Inflammatory macrophage treated with lipopolysaccharide for 1 hour (primary cell): ENCODE results near the gene TMC3.

Experiments
- DNase-seq, 2 donors: peaks; one replicate each; pipeline ENCODE4 v3.0.0-alpha.2; 2020 to 2022

TMC3 gene

DNA sequence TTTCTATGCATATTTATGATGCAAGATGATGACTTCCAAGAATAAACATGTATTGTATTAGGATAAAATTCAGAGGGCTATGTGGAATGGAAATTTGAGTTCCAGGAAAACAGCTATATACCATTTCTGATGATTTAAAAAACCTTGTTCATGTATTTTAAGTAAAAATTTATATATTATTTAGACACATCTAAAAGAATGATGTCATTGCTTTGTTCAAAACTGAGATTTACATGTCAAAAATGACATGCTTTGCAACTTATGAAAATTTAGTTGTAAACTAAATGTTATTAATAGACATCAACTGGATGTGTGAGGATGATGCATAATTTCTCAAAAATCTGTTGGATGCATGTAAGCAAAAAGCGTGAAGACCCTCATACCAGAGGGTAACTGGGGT lies 52.3 kb downstream of the TMC3 start:
- no peak for DNase-seq

DNA sequence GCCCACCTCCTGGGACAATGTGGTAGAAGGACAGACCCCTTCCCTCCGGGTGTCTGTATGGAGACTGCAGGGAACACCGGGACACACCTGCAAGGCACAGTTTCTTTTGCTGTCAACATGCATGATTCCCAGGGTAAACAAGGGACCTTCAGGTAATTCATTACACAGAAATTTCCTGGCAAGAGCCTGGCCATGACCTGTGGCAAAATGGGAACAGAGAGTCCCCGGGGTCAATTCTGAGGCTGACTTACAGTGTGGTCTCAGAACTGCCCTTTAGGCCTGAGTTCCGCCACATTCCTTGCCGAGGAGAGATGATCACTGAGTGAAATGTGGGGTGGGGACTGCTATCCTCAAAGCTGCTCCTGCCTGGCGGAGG lies 56.4 kb downstream of the TMC3 start:
- no peak for DNase-seq

DNA sequence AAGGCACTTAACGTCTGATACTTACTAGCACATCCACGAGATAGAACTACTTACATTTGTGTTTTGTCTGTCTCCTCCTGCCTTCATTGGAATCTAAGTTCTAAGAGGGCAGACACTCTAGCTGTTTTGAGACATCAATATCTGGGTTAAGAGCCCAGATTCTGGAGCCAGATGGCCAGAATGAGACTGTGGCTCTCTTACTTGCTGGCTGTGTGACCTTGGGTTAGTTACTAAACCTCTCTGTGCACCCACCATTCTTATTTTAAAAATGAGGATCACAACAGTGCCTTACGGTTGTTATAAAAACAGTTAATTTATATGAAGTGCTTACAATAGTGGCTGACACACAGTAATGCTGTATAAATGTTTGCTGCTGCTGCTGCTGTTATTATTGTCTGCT lies 57.7 kb downstream of the TMC3 start:
- no peak for DNase-seq

DNA sequence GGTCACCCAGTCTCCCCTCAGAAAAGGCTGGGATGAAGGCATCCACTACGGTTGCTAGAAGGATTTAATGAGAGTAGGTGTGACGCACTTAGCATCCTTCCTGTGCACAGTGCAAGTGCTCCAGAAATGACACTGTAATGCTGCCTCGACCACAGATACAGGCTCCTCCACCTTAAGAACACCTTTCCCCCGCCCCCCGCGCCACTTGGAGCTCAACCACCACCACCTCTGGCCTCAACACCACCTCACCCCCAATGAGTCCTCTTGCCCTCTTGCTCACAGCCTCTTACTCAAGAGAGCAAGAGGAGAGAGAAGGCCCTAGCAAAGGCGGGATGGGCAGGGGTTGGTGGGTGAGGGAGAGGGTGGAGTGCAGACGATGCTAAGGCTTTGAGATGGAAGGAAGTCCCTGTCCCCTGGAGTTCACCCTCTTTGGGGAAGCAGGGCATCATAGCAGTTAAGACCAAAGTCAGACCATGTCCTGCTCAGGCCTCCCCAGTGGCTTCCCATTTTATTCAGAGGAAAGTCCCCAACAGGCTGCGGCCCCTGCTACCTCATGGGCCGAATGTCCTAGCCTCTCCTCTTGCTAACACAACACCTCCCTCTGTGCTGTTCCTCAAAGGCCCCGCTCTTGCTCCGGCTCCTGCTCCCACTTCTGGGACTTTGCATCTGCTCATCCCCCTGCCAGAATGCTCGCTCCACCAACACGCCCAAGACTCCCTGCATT lies 58.4 kb downstream of the TMC3 start:
- DNase-seq: peak; percentile 45 to 75

DNA sequence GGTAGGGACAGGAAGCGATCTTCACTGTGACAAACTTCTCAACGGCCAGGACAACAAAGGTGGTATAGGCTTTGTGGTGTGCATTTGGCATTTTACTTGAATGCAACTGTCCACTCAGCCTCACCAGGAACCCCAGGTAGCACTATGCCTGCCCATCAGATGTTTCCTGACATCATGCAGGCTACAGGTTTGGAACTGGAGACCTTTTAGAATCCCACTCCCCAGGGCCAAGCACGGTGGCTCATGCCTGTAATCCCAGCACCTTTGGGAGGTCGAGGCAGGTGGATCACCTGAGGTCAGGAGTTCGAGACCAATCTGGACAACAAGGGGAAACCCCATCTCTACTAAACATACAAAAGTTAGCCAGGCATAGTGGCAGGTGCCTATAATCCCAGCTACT lies 59.6 kb downstream of the TMC3 start:
- DNase-seq: no peak

DNA sequence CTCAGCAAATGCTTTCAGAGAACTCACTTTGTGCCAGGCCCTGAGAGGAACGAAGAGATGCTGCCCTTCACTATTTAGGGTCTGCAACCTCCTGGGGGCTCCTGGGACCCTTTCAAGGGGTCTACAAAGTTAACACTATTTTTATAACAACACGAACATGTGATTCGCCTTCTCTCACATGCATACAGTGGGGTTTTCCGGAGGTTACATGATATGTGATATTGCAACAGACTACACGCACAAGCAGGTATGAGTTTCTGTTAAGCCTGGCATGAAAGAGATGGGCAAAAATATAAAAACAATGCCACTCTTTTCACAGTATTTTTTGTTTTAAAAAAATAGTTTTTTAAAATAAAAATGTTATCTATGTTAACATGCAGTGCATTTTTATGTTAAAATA lies 60.3 kb downstream of the TMC3 start:
- peak in 1 of 2 donors; percentile 39 for DNase-seq

DNA sequence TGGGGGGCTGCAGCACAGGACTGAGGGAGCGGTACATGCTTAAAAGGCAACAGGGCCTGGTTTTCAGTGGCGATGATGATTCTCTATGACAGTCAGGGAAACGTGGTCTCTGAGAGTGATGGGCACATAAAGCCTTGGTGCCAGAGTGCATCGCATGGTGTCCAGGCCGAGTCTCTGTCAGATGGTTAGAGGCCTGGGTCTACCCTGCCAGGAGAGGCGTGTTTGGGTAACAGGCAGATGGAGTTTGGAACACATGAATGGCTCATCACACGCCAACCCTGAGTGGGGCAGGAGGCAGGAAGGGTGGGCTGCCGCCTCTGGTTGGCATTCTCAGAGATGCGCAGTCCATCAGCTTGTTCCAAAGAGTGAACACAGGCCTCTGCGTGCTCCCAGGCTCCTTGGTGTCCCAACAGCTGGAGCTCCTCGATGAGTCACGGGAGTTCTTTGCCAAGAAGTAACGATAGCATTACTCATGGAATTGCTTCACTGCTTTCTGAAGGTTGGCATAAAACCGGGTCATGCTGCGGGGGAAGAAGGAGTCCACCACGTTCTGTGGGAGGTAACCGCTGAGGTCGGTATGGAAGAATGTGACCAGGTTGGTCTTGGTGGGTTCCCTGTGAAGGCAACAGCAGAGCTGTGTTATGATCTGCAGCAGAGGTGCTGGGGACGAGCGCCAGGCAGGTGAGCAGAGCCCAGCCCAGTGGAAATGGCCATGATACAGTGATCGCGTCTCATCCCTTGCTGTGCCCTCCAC lies 61.0 kb downstream of the TMC3 start:
- peak; percentile 95 to 98 for DNase-seq

DNA sequence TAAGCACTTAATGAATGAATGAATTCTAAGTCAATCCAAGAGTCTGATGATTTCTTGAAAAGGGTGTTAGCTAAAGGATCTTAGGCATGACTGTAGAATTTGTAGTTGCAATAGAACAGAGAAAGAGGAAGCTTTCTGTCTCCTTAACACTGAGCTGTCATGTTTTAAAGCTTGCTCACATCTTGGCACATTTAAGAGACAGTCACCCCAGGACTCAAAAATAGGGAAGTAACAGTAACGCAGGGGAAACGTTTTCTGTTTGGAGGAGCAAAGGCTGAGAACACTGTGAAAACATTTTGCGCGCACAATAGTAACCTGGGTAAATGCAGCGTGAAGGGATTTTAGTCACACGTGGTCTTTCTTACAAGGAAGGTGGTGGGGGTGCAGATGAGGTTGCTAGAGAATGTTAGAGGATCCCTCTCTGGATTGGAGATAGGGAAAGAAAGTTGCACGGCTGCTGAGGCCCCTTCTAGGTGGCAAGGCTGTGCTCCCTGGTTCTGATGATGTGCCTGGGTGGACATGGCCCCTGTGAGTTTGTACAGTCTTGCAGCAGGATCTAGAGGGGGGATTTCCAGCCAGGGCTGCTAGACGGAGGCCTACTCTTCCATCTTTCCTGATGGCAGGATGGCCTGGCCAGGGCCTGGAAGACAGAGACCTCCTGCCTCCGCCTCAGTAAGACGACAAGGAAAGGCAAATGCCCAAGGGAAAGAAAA lies 62.1 kb downstream of the TMC3 start:
- peak; percentile 81 to 94 for DNase-seq

DNA sequence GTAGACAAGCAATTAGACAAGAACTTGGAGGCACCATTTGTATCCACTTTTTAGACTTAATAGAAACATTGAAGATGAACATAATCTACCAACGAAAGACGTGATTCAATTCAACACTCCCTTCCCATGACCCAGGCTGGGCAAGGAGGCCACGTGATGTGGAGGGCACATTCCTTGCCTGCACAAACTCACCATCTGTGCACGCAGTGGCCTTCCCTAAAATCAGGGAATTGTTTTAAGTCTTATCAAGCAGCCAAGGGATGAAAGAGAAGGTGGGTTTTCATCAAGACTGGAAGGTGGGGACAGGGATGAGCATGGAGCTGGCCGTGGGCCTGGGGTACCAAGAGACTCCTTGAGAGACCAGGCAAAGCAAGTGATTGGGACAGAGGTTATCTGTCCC lies 63.5 kb downstream of the TMC3 start:
- DNase-seq: no peak

DNA sequence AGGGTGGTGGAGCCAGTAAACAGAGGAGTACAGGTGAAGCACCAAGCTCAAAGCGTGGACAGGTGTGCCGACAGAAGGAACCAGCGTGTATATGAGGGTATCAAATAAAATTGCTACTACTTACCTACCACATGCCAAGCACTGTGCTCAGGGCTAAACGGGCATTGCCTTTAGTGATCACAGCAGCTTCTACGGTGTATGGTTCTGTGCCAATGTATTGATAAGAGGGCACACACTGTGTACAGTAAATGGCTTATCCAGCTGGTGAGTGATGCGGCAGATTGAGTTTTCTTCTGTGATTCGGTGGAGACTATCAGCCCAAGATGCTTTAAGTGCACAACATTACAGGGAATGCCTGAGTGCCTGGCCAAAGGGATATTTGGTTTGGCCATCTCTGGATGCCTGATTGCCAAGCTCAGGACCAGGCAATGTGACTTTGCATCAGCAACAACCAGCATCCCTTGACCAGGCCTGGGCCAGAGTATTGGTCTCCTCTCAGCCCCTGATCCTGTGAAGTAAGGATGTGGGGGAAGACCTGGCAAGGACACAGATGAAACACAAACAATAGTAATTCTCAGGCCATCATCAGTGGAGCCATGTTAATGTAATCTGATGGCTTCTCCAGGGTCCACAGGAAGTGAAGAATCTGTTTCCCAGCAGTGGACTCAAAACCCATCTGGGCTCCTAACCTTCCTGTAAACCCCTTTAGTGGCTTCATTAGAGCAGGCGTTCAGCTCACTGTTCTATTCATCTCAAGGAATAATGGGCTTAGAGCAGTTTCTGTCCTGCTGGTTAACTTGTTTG lies 64.2 kb downstream of the TMC3 start:
- DNase-seq: no peak

DNA sequence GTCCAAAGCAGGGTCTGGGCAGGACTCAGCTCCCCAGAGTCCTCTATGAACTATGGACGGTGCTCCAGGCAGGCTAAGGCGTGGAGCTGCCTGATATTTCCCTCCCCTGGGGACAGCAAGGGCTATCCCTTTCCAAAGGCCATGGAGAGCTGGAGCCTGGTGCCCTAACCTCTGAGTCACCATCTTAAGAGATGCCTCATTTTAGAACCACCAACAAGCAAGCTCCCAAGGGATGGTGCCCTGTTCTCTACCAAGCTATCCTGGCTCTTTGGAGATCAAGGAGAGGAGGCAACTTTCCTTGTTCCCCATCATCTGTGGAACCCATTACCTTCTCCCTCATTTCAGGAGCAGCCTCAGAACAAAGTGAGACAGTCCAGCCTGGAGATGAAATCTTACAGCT lies 65.8 kb downstream of the TMC3 start:
- DNase-seq: no peak

DNA sequence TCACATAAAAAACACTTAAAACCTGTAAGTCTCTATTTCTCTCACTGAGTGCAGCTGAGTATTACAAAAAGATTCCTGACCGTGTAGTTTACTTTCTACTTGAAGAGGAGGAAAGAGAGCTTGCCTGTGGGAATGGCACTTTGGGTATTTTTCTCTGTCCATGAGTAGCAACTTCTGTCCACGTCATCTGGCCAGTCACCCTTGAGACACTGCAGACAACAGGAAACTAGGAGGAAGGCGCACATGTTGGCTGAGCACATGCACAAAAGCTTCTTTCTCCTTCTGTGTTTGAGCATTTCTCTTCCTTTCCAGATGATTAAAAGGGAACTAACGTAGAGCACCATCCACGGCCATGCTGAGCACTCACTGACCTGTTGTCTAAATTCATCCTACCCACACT lies 69.8 kb downstream of the TMC3 start:
- peak; percentile 68 to 73 for DNase-seq

DNA sequence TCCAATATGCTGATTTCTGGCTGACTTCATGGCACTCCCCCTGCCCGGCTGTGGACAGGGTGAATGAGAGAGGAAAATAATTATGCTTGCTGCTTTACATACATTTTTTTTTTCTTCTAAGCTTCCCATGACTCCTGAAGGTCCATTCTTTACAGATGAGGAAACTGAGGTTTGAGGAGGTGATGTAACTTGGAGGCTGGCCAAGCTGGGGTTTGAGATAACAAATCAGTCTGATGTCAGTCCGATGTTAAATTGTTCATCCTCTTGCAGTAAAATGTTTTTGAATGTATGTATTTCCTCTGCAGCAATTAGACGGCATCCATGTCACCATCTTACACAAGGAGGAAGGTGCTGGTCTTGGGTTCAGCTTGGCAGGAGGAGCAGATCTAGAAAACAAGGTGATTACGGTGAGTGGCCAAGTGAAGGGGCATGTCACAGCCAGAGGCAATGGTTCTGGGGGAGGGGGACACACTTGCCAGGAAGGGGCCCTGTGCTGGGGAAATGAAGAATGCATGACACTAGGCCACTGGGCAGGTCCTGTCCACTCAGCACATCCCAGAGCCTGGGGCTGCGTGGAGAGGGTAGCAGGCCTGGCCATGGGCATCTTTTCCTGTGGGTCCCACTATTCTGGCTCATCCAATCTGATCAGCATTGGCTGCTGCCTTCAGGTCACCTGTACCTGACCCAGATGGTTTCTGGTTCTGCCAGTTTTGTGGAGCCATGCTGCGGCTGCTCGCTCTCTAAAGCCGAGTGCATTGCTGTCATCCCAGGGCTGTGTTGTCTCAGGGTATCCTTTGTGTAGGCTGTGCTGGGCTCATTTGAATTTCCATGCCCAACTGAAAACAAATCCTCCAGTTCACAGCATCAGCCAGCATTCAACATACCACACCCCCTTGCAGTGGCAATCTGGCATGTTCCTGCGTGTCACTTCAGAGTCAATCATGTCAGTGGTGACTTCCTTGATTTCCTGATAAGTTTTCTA lies 70.5 kb downstream of the TMC3 start:
- no peak for DNase-seq

DNA sequence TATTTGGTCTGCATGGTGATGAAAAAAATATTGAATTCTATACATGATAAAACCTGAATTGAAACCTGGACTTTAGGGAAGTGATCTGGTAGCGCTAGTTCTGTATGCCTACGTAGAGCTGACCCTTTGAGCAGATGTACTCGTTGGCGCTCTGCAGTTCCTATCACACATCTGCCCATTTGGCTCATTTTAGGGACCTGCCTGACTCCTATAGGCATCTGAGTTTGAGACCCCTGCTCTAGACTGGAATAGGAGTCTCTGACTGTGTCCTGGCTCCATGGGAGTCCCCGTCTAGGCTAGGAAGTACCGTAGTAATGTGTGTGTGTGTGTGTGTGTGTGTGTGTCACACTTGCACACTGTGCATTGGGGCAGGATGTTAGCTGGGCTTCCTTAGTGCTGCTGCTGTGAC lies 71.3 kb downstream of the TMC3 start:
- peak in 1 of 2 donors; percentile 43 for DNase-seq

DNA sequence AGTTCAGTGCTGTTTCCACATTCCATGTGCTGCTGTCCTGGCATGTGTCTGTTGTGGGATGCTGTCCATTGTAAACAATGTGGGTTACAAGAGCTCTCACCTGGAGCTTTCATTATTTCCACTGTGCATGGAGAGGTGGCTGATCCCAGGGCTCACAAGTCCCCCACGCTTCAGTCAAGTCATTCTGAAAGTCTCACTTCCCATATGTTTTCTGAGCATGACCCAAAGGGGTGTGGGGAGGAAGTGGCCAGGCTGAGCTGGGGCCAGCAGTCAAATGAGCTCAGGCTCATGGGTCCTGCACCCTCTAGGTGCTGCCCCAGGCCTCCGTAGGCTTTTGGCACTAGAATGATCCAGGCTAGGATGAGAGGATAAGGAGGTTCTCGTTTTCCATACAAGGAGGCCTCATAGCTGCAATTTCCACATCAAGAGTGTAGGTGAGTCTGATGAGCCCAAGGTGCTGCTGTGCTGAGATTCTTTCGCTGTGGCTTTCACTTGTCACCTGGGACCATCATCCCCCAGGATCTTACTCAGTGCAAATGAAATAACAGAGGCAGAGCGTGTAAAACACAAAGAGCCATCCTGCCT lies 72.1 kb downstream of the TMC3 start:
- DNase-seq: peak; percentile 91 to 96

DNA sequence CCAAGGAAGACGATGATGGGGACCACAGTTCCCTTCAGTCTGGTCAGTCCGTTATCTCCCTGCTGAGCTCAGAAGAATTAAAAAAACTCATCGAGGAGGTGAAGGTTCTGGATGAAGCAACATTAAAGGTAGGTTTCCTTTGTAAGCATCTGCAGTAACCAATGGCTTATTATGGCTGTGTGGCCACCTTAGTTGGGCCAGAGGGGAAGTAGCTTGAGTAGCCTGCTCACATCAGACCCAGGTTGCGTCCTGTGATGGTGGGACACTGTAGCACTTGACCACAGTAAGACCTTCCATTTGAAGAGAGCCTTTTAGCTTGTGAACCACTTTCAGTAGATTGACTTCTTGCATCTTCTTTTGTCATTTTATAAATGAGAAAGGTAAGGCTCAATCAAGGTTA lies 72.6 kb downstream of the TMC3 start:
- no peak for DNase-seq

DNA sequence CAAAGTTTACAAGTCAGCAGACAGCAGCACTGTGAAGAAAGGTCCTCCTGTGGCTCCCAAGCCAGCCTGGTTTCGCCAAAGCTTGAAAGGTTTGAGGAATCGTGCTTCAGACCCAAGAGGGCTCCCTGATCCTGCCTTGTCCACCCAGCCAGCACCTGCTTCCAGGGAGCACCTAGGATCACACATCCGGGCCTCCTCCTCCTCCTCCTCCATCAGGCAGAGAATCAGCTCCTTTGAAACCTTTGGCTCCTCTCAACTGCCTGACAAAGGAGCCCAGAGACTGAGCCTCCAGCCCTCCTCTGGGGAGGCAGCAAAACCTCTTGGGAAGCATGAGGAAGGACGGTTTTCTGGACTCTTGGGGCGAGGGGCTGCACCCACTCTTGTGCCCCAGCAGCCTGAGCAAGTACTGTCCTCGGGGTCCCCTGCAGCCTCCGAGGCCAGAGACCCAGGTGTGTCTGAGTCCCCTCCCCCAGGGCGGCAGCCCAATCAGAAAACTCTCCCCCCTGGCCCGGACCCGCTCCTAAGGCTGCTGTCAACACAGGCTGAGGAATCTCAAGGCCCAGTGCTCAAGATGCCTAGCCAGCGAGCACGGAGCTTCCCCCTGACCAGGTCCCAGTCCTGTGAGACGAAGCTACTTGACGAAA lies 74.3 kb downstream of the TMC3 start:
- no peak for DNase-seq

DNA sequence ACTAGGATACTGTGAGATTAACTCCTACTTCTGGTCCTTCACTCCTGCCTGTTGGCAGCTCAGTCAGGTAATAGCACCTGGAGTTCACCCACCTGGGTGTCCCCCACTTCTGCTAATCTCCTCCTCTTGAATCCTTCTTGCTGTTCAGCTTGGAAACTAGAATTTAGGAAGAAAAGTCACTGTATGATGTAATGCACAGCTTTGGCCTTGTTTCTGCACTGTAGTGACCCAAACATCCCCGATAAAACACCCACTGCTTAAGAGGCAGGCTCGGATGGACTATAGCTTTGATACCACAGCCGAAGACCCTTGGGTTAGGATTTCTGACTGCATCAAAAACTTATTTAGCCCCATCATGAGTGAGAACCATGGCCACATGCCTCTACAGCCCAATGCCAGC lies 74.9 kb downstream of the TMC3 start:
- peak in 1 of 2 donors; percentile 44 for DNase-seq

DNA sequence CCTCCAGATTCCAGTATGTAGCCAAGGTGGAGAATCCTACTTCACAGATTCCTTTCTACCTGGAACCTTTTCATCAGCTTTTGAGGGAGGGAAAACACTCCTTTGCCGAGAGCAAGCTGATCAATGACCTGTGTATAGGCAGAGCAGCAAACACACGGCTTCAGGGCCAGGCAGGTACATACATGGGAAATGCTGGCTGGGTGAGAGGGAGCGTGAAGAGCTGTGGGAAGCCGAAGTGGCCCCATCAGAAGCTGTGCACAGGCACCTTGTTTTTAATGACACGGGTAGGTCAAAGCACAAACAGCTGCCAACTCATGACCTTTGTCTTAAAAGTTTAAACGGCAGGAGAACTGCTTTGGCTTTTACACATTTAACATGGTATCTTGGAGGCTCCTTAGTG lies 75.4 kb downstream of the TMC3 start:
- no peak for DNase-seq

DNA sequence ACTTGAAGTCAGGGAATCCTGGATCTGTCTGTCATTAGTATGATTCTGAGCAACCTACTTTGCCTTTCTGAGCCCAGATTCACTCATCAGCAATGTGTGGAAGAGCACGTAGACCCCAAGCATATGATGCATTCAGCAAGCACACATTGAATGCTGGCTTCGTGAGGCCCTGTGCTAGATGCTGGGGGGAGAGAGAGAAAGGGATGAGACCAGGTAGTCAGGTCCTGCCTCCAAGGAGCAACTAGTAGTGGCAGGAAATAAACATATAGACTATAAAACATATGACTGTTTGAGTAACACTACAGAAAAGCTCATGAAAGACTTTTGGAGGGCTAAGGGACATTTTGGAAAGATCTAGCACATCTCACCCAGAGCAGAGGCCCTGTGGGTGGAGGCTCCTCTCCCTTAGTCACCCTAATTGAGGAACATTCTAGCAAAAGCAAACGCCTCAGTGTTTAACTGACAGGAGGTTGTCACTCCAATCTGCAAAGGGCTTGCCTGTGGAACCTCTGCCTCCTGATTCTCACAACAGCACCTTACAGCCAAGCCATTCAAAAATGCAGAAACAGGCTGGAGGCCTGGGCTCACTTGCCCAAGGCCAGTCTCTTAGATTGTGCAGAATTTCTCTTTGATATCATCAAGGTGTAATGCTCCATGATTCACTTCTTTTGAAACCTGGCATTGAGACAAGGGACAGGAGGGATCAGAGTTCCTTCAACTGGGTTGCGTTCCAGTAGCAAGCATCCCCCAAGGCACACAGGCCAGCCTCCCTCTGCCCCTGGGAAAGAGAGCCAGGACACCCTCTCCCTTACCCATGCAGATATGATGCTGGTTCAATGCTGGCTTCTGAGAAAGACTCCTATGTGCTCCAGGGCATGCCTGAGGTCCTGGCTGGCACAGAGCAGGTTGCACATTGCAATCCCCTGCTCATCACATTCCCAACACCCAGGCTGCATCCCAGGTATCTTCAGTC lies 76.1 kb downstream of the TMC3 start:
- peak; percentile 73 to 87 for DNase-seq
